MM.1S (cell line): Measurements from ENCODE around the gene GNPAT.

Source experiments
- DNase-seq: peaks from one replicate; pipeline ENCODE4 v3.0.0-alpha.2; 2015
- H2AFZ ChIP-seq: fragments of 300-600 bp; sonication (generic); 2 replicates; pipeline ENCODE4 v1.6.0; 2016; ENCODE audit warnings: antibody characterized with exemption, low read length
- H3F3A ChIP-seq: fragments of 300-600 bp; sonication (generic); 2 replicates; pipeline ENCODE4 v1.6.1; 2016; ENCODE audit warnings: mild to moderate bottlenecking, antibody characterized with exemption, low read length, moderate library complexity, mixed read lengths; ENCODE audit not compliant: insufficient read depth
- H3K27ac ChIP-seq: fragments of 300-600 bp; sonication (generic); 2 replicates; pipeline ENCODE4 v1.5.1; 2016; ENCODE audit warnings: mild to moderate bottlenecking, low read length
- H3K27me3 ChIP-seq: fragments of 300-600 bp; sonication (generic); replicated peaks from 2 replicates; pipeline ENCODE4 v1.6.0; 2016; ENCODE audit warnings: low read length; ENCODE audit not compliant: insufficient read depth
- H3K36me3 ChIP-seq: fragments of 300-600 bp; sonication (generic); replicated peaks from 2 replicates; pipeline ENCODE4 v1.6.1; 2016; ENCODE audit warnings: mild to moderate bottlenecking, low read length, mixed read lengths; ENCODE audit not compliant: insufficient read depth
- H3K4me1 ChIP-seq: fragments of 300-600 bp; sonication (generic); 2 replicates; pipeline ENCODE4 v1.6.1; 2016; ENCODE audit warnings: low read length, mixed read lengths
- H3K4me2 ChIP-seq: fragments of 300-600 bp; sonication (generic); 2 replicates; pipeline ENCODE4 v1.6.0; 2016; ENCODE audit warnings: low read depth, low read length
- H3K4me3 ChIP-seq: fragments of 300-600 bp; sonication (generic); 2 replicates; pipeline ENCODE4 v1.5.1; 2016; ENCODE audit warnings: low read length, mixed read lengths
- H3K79me2 ChIP-seq: fragments of 300-600 bp; sonication (generic); 2 replicates; pipeline ENCODE4 v1.6.1; 2016; ENCODE audit warnings: mixed run types, low read length, mixed read lengths
- H3K9ac ChIP-seq: fragments of 300-600 bp; sonication (generic); 2 replicates; pipeline ENCODE4 v1.6.1; 2016; ENCODE audit warnings: low read length, mixed read lengths
- H3K9me2 ChIP-seq: fragments of 300-600 bp; sonication (generic); replicated peaks from 2 replicates; pipeline ENCODE4 v1.6.1; 2016; ENCODE audit warnings: mild to moderate bottlenecking, low read length, mixed read lengths; ENCODE audit not compliant: insufficient read depth
- H3K9me3 ChIP-seq: fragments of 300-600 bp; sonication (generic); replicated peaks from 2 replicates; pipeline ENCODE4 v1.6.1; 2016; ENCODE audit warnings: mild to moderate bottlenecking, low read length, mixed read lengths; ENCODE audit not compliant: insufficient read depth
- H4K20me1 ChIP-seq: fragments of 300-600 bp; sonication (generic); 2 replicates; pipeline ENCODE4 v1.6.1; 2016; ENCODE audit warnings: mild to moderate bottlenecking, low read length, moderate library complexity, mixed read lengths; ENCODE audit not compliant: insufficient read depth
- EZH2 ChIP-seq: fragments of 300-600 bp; sonication (generic); optimal IDR thresholded peaks from 2 replicates; pipeline ENCODE3; 2017; ENCODE audit warnings: low read depth, mild to moderate bottlenecking, antibody characterized with exemption, low read length, mixed read lengths
- EZH2phosphoT487 ChIP-seq: fragments of 300-600 bp; sonication (generic); IDR thresholded peaks from 2 replicates; pipeline ENCODE4 v1.6.1; 2018; ENCODE audit warnings: antibody characterized with exemption, low read length
- TF ChIP-seq, protein P1 (sequence below): fragments of 300-600 bp; sonication (generic); IDR thresholded peaks from 2 replicates; pipeline ENCODE4 v1.5.1; 2016; ENCODE audit warnings: antibody characterized with exemption, low read length, mixed read lengths

Gene GNPAT

DNA sequence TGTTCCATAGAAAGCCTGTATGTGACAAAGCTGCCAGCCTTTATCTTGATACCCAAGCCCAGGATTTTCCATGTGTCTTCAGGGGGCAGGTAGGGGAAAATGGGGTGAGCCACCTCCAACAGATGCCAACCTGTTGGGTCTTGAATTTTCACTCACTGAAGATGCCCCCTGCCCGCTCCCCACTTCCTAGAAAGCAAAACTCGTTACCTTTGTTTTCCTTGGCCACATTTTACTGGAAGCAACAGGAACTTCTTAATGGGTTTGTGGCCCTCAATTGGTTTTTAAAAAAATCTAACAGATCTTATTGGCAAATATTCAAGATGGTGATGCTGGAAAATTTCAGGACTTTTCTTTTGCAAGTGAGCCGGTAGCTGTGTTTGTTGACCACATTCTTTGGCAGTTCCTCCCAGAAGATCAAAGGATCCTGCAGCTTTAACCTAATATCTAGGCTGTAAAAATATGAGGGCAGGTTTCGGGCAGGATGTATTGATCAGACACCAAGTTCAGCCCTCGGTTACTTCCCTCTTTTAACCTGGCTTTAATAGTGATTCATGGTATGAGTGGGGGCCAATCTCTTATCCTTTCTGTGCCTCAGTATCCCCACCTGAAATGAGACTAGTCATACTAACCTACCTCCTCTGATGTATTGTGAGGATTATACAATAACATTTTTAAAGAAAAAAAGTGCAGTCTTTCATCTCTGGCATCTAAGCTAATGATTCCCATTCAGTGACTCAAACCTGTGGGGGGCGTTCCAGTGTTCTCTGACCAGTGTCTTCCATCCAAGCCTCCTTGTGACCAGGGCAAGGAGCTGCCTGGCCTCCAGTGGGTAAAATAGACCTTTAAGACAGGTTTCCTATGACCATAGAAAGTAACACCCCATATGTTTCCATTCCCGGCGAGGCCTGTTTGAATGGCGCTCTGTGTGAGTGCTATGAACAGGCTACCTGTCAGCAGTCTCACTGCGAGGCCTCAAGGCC is 21.3 kb upstream of the GNPAT start:
- H3K4me2 ChIP-seq, result no peak overlapping the region
- H3K4me3 ChIP-seq, result no peak overlapping the region
- H3F3A ChIP-seq, result no peaks in the 10 kb centered on the region
- no peaks in the 10 kb centered on the region for H3K9me3 ChIP-seq
- H3K27me3 ChIP-seq, result no peaks in the 10 kb centered on the region
- TF ChIP-seq, protein P1, sequence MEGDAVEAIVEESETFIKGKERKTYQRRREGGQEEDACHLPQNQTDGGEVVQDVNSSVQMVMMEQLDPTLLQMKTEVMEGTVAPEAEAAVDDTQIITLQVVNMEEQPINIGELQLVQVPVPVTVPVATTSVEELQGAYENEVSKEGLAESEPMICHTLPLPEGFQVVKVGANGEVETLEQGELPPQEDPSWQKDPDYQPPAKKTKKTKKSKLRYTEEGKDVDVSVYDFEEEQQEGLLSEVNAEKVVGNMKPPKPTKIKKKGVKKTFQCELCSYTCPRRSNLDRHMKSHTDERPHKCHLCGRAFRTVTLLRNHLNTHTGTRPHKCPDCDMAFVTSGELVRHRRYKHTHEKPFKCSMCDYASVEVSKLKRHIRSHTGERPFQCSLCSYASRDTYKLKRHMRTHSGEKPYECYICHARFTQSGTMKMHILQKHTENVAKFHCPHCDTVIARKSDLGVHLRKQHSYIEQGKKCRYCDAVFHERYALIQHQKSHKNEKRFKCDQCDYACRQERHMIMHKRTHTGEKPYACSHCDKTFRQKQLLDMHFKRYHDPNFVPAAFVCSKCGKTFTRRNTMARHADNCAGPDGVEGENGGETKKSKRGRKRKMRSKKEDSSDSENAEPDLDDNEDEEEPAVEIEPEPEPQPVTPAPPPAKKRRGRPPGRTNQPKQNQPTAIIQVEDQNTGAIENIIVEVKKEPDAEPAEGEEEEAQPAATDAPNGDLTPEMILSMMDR, result no peak
- TF ChIP-seq EZH2 (no peak), EZH2phosphoT487 (no peak)
- H3K27ac ChIP-seq, result no peak overlapping the region
- H2AFZ ChIP-seq, result no peak overlapping the region
- DNase-seq, result no peak
- H3K36me3 ChIP-seq, result no peaks in the 10 kb centered on the region
- no peak overlapping the region for H3K9ac ChIP-seq
- H3K79me2 ChIP-seq, result no peaks in the 10 kb centered on the region
- H3K4me1 ChIP-seq, result no peaks in the 10 kb centered on the region
- H3K9me2 ChIP-seq, result no peaks in the 10 kb centered on the region
- H4K20me1 ChIP-seq, result no peaks in the 10 kb centered on the region

DNA sequence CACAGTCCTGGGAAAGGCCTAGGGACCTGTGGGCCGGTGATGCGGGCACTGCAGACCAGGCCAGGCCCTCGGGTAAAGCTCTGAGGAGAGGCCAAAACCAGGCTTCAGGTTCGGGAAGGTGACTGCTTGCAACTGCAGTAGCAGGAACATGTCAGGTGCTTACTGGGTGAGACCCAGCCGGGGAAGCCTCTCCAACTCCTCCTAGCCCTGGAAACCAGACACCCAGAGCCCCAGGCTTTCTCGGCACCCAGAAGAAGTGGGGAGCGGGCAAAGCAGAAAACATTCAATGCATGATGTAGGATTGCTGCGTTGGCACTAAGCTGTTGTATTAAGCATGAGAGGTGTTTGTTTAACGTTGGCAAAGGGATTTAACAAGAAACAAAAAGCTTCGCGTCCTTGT is 20.2 kb upstream of the GNPAT start:
- Histone ChIP-seq H3K79me2 (no peaks in the 10 kb centered on the region), H3K9me2 (no peaks in the 10 kb centered on the region), H2AFZ (no peak overlapping the region), H3F3A (no peaks in the 10 kb centered on the region), H3K27me3 (no peaks in the 10 kb centered on the region), H3K9me3 (no peaks in the 10 kb centered on the region), H3K27ac (no peak overlapping the region), H3K4me2 (no peak overlapping the region), H4K20me1 (no peaks in the 10 kb centered on the region), H3K4me3 (no peak overlapping the region), H3K4me1 (no peaks in the 10 kb centered on the region), H3K9ac (no peak overlapping the region), H3K36me3 (no peaks in the 10 kb centered on the region)
- TF ChIP-seq EZH2phosphoT487 (no peak), EZH2 (no peak)
- TF ChIP-seq, protein P1, result no peak
- no peak for DNase-seq

DNA sequence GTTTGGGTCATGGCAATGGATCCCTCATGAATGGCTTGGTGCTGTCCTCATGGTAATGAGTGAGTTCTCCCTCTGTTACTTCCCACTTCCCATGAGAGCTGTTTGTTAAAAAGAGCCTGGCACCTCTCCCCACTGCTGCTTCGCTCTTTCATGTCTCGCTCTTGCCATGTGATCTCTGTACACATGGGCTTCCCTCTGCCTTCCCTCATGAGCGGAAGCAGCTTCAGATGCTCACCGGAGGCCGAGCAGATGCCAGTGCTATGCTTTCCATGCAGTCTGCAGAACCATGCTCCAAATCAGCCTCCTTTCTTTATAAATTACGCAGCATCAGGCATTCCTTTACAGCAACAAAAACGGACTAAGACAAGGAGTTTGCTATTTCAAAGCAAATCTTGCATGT is 14.9 kb upstream of the GNPAT start:
- Histone ChIP-seq H3K27me3 (no peaks in the 10 kb centered on the region), H3K9me3 (no peaks in the 10 kb centered on the region), H3F3A (no peaks in the 10 kb centered on the region), H3K4me2 (no peak overlapping the region), H3K27ac (no peak overlapping the region), H4K20me1 (no peaks in the 10 kb centered on the region), H3K9ac (no peak overlapping the region), H3K4me1 (no peaks in the 10 kb centered on the region), H3K4me3 (no peak overlapping the region), H2AFZ (no peak overlapping the region), H3K9me2 (no peaks in the 10 kb centered on the region), H3K36me3 (peaks cover 4% of the 10 kb centered on the region; the same call in 1 of the 2 replicates), H3K79me2 (0 out of 2 replicates have a peak, but pooled peaks cover 3% of the 10 kb centered on the region)
- TF ChIP-seq, protein P1, result no peak
- TF ChIP-seq EZH2, result no peak
- no peak for TF ChIP-seq EZH2phosphoT487
- no peak for DNase-seq
